Choroid plexus epithelial cell (primary cell): ENCODE results near the gene GMCL1.

Experiments used
- DNase-seq: peaks from one replicate; pipeline ENCODE4 v3.0.0-alpha.2; 2010; ENCODE audit warnings: low read depth
- H3K4me3 ChIP-seq: 2 replicates; pipeline ENCODE4 v1.5.1; 2011; ENCODE audit warnings: low read depth, mild to moderate bottlenecking, control low read depth, low read length, moderate library complexity
- CTCF ChIP-seq: conservative IDR thresholded peaks from 2 replicates; pipeline ENCODE4 v1.5.1; 2011; ENCODE audit warnings: low read depth, mild to moderate bottlenecking, control low read depth, inconsistent platforms, low read length, moderate library complexity

Gene GMCL1

GRCh38 chr2:69789175-69789721, 40.2 kb upstream of the GMCL1 start:
- DNase-seq, result peak; percentile 97
- TF ChIP-seq CTCF, result no peak

GRCh38 chr2:69789772-69790600, 39.5 kb upstream of the GMCL1 start:
- DNase-seq, result peak; percentile 63
- TF ChIP-seq CTCF, result peak; percentile 13
- no peak overlapping the region for H3K4me3 ChIP-seq

More at GRCh38 chr2:69789175-69789721, 40.2 kb upstream of the GMCL1 start:
- no peak overlapping the region for H3K4me3 ChIP-seq

GRCh38 chr2:69790601-69790959, 38.9 kb upstream of the GMCL1 start:
- no peak overlapping the region for H3K4me3 ChIP-seq
- TF ChIP-seq CTCF, result no peak

GRCh38 chr2:69791045-69791444, 38.4 kb upstream of the GMCL1 start:
- no peak overlapping the region for H3K4me3 ChIP-seq
- no peak for TF ChIP-seq CTCF
- DNase-seq, result peak; percentile 74

More at GRCh38 chr2:69790601-69790959, 38.9 kb upstream of the GMCL1 start:
- no peak for DNase-seq

GRCh38 chr2:69796174-69796573, 33.3 kb upstream of the GMCL1 start:
- no peak for DNase-seq
- no peak overlapping the region for H3K4me3 ChIP-seq
- no peak for TF ChIP-seq CTCF

GRCh38 chr2:69797235-69797634, 32.2 kb upstream of the GMCL1 start:
- DNase-seq, result no peak
- H3K4me3 ChIP-seq, result no peak overlapping the region
- TF ChIP-seq CTCF, result no peak
